SK-N-SH (cell line): ENCODE measurements around the gene ARHGAP15. TPM values are rescaled to one million over a fixed set of nuclear protein-coding genes. Genes with fewer than 3 reads are reported as not detected.

Source experiments
- CTCF ChIA-PET: fragments of 300-600, 350-600 bp; formaldehyde crosslinking; extraction: SDS; loops from one replicate; lab custom pipeline; 2021; lab: Yijun Ruan, JAX
- POLR2A ChIA-PET: fragments of 350-600 bp; sonication (Branson Sonifier 250); formaldehyde crosslinking; extraction: SDS; loops from one replicate; lab custom pipeline; 2020; ENCODE audit warnings: antibody characterized with exemption, inconsistent platforms; lab: Yijun Ruan, JAX
- DNase-seq: peaks from one replicate; pipeline ENCODE4 v3.0.0; 2012
- H2AFZ ChIP-seq: fragments of 200-600 bp; sonication (generic); 2 replicates; pipeline ENCODE4 v1.8.1; 2016; ENCODE audit warnings: antibody characterized with exemption, mild to moderate bottlenecking, low read depth
- H3F3A ChIP-seq: fragments of 200-600 bp; sonication (generic); replicated peaks from 2 replicates; pipeline ENCODE3; 2016; ENCODE audit warnings: antibody characterized with exemption, mild to moderate bottlenecking; ENCODE audit not compliant: insufficient read depth
- H3K27ac ChIP-seq, 2 experiments: fragments of 200-500 bp in 1 of 2; fragments of 200-600 bp in 1 of 2; sonication (Bioruptor generic) in 1 of 2; sonication (generic), shearing (Covaris generic) in 1 of 2; 2 replicates each; pipeline versions ENCODE4 v1.5.1 to v1.6.1; 2014 to 2016; ENCODE audit warnings: low read depth in 2 of 2, inconsistent platforms in 1 of 2, low read length in 1 of 2, mild to moderate bottlenecking in 1 of 2, mixed read lengths in 1 of 2
- H3K27me3 ChIP-seq: fragments of 200-600 bp; sonication (generic), shearing (Covaris generic); 2 replicates; pipeline ENCODE4 v1.6.1; 2016; ENCODE audit warnings: mixed run types; ENCODE audit not compliant: insufficient read depth
- H3K36me3 ChIP-seq, 2 experiments: fragments of 200-500 bp in 1 of 2; fragments of 200-600 bp in 1 of 2; sonication (Bioruptor generic) in 1 of 2; sonication (generic) in 1 of 2; replicated peaks in 1 of 2; 2 replicates each; pipeline versions ENCODE3 to v1.5.1; 2014 to 2016; ENCODE audit warnings: low read length in 1 of 2, mild to moderate bottlenecking in 1 of 2; ENCODE audit not compliant: insufficient read depth in 2 of 2, control insufficient read depth in 1 of 2
- H3K4me1 ChIP-seq, 2 experiments: fragments of 200-500 bp in 1 of 2; fragments of 200-600 bp in 1 of 2; sonication (Bioruptor generic) in 1 of 2; sonication (generic), shearing (Covaris generic) in 1 of 2; 2 replicates each; pipeline versions ENCODE4 v1.5.1 to v1.6.1; 2014 to 2016; ENCODE audit warnings: low read depth in 1 of 2, low read length in 1 of 2, mixed run types in 1 of 2; ENCODE audit not compliant: insufficient read depth in 2 of 2, control insufficient read depth in 1 of 2
- H3K4me2 ChIP-seq: fragments of 200-600 bp; sonication (generic), shearing (Covaris generic); 2 replicates; pipeline ENCODE4 v1.6.1; 2017; ENCODE audit warnings: mixed run types
- H3K4me3 ChIP-seq, 2 experiments: fragments of 200-500 bp in 1 of 2; fragments of 200-600 bp in 1 of 2; sonication (Bioruptor generic) in 1 of 2; sonication (generic), shearing (Covaris generic) in 1 of 2; 2 replicates each; pipeline versions ENCODE4 v1.5.1 to v1.8.1; 2014 to 2016; ENCODE audit warnings: low read depth in 2 of 2, inconsistent platforms in 1 of 2, low read length in 1 of 2, mild to moderate bottlenecking in 1 of 2, mixed read lengths in 1 of 2, moderate library complexity in 1 of 2
- H3K79me2 ChIP-seq: fragments of 200-600 bp; sonication (generic); 2 replicates; pipeline ENCODE4 v1.8.1; 2017; ENCODE audit warnings: mild to moderate bottlenecking; ENCODE audit not compliant: insufficient read depth
- H3K9ac ChIP-seq: fragments of 200-600 bp; sonication (generic); 2 replicates; pipeline ENCODE4 v1.6.1; 2017; ENCODE audit warnings: mixed run types
- H3K9me2 ChIP-seq: fragments of 200-600 bp; sonication (generic); 2 replicates; pipeline ENCODE4 v1.6.1; 2017; ENCODE audit warnings: mixed run types
- H3K9me3 ChIP-seq: fragments of 200-600 bp; sonication (generic); 2 replicates; pipeline ENCODE4 v1.6.1; 2017; ENCODE audit warnings: mixed run types, mild to moderate bottlenecking, moderate library complexity
- H4K20me1 ChIP-seq: fragments of 200-600 bp; sonication (generic); 2 replicates; pipeline ENCODE4 v1.6.1; 2017; ENCODE audit warnings: mild to moderate bottlenecking, mixed run types; ENCODE audit not compliant: insufficient read depth
- ELF1 ChIP-seq: IDR thresholded peaks from 2 replicates; pipeline ENCODE4 v1.4.0; 2012
- FOSL2 ChIP-seq: IDR thresholded peaks from 2 replicates; pipeline ENCODE4 v1.4.0; 2012; ENCODE audit warnings: low read depth, mild to moderate bottlenecking, moderate library complexity, borderline replicate concordance
- FOXJ3 ChIP-seq: sonication (generic); formaldehyde crosslinking; IDR thresholded peaks from 2 replicates; pipeline ENCODE4 v1.5.1; 2020; ENCODE audit warnings: mild to moderate bottlenecking, missing genetic modification reagents
- GATA2 ChIP-seq: sonication (generic); formaldehyde crosslinking; IDR thresholded peaks from 2 replicates; pipeline ENCODE4 v1.5.0; 2020; ENCODE audit warnings: mild to moderate bottlenecking, missing genetic modification reagents
- JUND ChIP-seq: IDR thresholded peaks from 2 replicates; pipeline ENCODE4 v1.4.0; 2012
- NFIC ChIP-seq: IDR thresholded peaks from 2 replicates; pipeline ENCODE4 v1.4.0; 2012; ENCODE audit warnings: borderline replicate concordance
- POLR2AphosphoS5 ChIP-seq: IDR thresholded peaks from 2 replicates; pipeline ENCODE4 v1.6.1; 2012; ENCODE audit warnings: low read depth, low read length
- RAD21 ChIP-seq: IDR thresholded peaks from 2 replicates; pipeline ENCODE4 v1.6.1; 2012; ENCODE audit warnings: mild to moderate bottlenecking, low read length
- RFX5 ChIP-seq: IDR thresholded peaks from 2 replicates; pipeline ENCODE4 v1.6.1; 2012; ENCODE audit warnings: mild to moderate bottlenecking, improper control_type of control experiment, low read length
- RXRA ChIP-seq: IDR thresholded peaks from 2 replicates; pipeline ENCODE4 v1.4.0; 2012; ENCODE audit warnings: low read depth, mild to moderate bottlenecking, borderline replicate concordance
- SIN3A ChIP-seq: IDR thresholded peaks from 2 replicates; pipeline ENCODE4 v1.6.1; 2012; ENCODE audit warnings: low read depth, mild to moderate bottlenecking, low read length, moderate library complexity, borderline replicate concordance
- SMC3 ChIP-seq: IDR thresholded peaks from 2 replicates; pipeline ENCODE4 v1.6.1; 2012; ENCODE audit warnings: low read depth, low read length, improper control_type of control experiment
- TAF1 ChIP-seq: IDR thresholded peaks from 2 replicates; pipeline ENCODE4 v1.6.1; 2012; ENCODE audit warnings: low read depth, mild to moderate bottlenecking, low read length, moderate library complexity, borderline replicate concordance
- TCF12 ChIP-seq: IDR thresholded peaks from 2 replicates; pipeline ENCODE4 v1.4.0; 2012
- TEAD4 ChIP-seq: IDR thresholded peaks from 2 replicates; pipeline ENCODE4 v1.4.0; 2012; ENCODE audit warnings: mild to moderate bottlenecking, borderline replicate concordance; ENCODE audit not compliant: insufficient read depth
- WGBS: methylation state at CpG from one replicate; pipeline ENCODE4 v1.1.6; 2017; ENCODE audit warnings: low lambda C conversion rate; 5-methylcytosine and 5-hydroxymethylcytosine counted together
- polyA plus RNA-seq, 3 experiments: library from polyadenylated mRNA; depleted of rRNA; stranded (reverse); fragments of >200 nt; gene quantifications; 2 replicates each; pipeline ENCODE4 v1.2.3, GENCODE V29; 2012
- TF ChIP-seq, protein P1 (sequence below): IDR thresholded peaks from 2 replicates; pipeline ENCODE4 v1.4.0; 2012; ENCODE audit warnings: low read depth, borderline replicate concordance
- TF ChIP-seq, protein P2 (sequence below): fragments of 150-350 bp; IDR thresholded peaks from 2 replicates; pipeline ENCODE4 v1.6.1; 2016; ENCODE audit warnings: mild to moderate bottlenecking, low read depth, low read length
- TF ChIP-seq, protein P3 (sequence below): IDR thresholded peaks from 2 replicates; pipeline ENCODE4 v1.6.1; 2012; ENCODE audit warnings: mild to moderate bottlenecking, low read depth, low read length, moderate library complexity

The ARHGAP15 gene
- polyA plus RNA-seq, 1 of the 3 experiments (the other 2 are of a cell fraction), result not detected

DNA sequence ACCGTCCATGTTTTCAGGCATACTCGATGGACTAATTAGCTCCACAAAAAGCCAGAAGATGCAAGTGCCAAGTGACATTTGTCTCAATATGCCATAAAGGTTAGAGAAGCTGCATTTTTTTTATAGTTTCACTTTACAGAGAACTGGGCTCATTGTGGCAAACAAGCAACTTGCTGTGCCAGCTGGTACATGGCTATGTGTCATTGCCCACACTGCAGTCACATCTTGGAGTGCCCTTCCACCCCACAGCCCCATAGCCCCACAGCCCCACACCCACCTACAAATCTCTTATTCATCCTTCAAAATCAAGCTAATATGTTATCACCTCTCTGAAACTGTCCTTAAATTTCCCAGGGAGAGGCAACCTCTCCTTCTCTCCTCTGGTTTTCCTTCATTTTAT lies 451.9 kb downstream of the ARHGAP15 start:
- TF ChIP-seq RFX5 (no peak), SIN3A (no peak), JUND (no peak), NFIC (no peak), SMC3 (no peak), ELF1 (no peak), FOXJ3 (CRISPR knock-in tag) (no peak), FOSL2 (no peak), GATA2 (CRISPR knock-in tag) (no peak), TAF1 (no peak), TEAD4 (no peak), RAD21 (no peak), POLR2AphosphoS5 (no peak), RXRA (no peak), TCF12 (no peak)
- TF ChIP-seq, protein P1, sequence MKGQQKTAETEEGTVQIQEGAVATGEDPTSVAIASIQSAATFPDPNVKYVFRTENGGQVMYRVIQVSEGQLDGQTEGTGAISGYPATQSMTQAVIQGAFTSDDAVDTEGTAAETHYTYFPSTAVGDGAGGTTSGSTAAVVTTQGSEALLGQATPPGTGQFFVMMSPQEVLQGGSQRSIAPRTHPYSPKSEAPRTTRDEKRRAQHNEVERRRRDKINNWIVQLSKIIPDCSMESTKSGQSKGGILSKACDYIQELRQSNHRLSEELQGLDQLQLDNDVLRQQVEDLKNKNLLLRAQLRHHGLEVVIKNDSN, result no peak
- TF ChIP-seq, protein P2, sequence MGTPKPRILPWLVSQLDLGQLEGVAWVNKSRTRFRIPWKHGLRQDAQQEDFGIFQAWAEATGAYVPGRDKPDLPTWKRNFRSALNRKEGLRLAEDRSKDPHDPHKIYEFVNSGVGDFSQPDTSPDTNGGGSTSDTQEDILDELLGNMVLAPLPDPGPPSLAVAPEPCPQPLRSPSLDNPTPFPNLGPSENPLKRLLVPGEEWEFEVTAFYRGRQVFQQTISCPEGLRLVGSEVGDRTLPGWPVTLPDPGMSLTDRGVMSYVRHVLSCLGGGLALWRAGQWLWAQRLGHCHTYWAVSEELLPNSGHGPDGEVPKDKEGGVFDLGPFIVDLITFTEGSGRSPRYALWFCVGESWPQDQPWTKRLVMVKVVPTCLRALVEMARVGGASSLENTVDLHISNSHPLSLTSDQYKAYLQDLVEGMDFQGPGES, result no peak
- TF ChIP-seq, protein P3, sequence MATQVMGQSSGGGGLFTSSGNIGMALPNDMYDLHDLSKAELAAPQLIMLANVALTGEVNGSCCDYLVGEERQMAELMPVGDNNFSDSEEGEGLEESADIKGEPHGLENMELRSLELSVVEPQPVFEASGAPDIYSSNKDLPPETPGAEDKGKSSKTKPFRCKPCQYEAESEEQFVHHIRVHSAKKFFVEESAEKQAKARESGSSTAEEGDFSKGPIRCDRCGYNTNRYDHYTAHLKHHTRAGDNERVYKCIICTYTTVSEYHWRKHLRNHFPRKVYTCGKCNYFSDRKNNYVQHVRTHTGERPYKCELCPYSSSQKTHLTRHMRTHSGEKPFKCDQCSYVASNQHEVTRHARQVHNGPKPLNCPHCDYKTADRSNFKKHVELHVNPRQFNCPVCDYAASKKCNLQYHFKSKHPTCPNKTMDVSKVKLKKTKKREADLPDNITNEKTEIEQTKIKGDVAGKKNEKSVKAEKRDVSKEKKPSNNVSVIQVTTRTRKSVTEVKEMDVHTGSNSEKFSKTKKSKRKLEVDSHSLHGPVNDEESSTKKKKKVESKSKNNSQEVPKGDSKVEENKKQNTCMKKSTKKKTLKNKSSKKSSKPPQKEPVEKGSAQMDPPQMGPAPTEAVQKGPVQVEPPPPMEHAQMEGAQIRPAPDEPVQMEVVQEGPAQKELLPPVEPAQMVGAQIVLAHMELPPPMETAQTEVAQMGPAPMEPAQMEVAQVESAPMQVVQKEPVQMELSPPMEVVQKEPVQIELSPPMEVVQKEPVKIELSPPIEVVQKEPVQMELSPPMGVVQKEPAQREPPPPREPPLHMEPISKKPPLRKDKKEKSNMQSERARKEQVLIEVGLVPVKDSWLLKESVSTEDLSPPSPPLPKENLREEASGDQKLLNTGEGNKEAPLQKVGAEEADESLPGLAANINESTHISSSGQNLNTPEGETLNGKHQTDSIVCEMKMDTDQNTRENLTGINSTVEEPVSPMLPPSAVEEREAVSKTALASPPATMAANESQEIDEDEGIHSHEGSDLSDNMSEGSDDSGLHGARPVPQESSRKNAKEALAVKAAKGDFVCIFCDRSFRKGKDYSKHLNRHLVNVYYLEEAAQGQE, result no peak
- H3K79me2 ChIP-seq, result no peaks in the 10 kb centered on the region
- H3K9me3 ChIP-seq, result no peaks in the 10 kb centered on the region; the same call in 1 of the 2 replicates
- H3K36me3 ChIP-seq, result no peaks in the 10 kb centered on the region
- no peaks in the 10 kb centered on the region for H3K9me2 ChIP-seq
- no peaks in the 10 kb centered on the region for H4K20me1 ChIP-seq
- H3K9ac ChIP-seq, result no peak overlapping the region
- ChIA-PET CTCF (interaction anchor here (1.5 kb wide), 1 partner anchor 103 kb away, joined by 4 read pairs; no protein-coding TSS in a partner anchor), POLR2A (no interaction called here)
- no peaks in the 10 kb centered on the region for H3F3A ChIP-seq
- DNase-seq, result no peak
- H3K4me2 ChIP-seq, result no peak overlapping the region
- H3K4me1 ChIP-seq, result no peaks in the 10 kb centered on the region
- no peaks in the 10 kb centered on the region for H3K27me3 ChIP-seq
- H2AFZ ChIP-seq, result no peak overlapping the region
- H3K27ac ChIP-seq, result no peak overlapping the region
- WGBS, result 78% methylated on average over 2 of the region's 2 CpGs
- H3K4me3 ChIP-seq, result no peak overlapping the region
